Nephron (organoid): ENCODE results near the gene NUCB1.

Experiments used
- H3K27ac Mint-ChIP-seq, 3 experiments: 2 replicates each; pipeline ENCODE4 v1.8.0; 2020; ENCODE audit warnings: mixed read lengths in 3 of 3, mild to moderate bottlenecking in 2 of 3, moderate library complexity in 1 of 3
- H3K27me3 Mint-ChIP-seq: 2 replicates; pipeline ENCODE4 v1.8.0; 2021; ENCODE audit warnings: low read depth, mild to moderate bottlenecking, moderate library complexity, mixed read lengths
- H3K36me3 Mint-ChIP-seq: 2 replicates; pipeline ENCODE4 v1.8.0; 2020; ENCODE audit warnings: low read depth, mixed read lengths
- H3K4me1 Mint-ChIP-seq: 2 replicates; pipeline ENCODE4 v1.8.0; 2020; ENCODE audit warnings: mixed read lengths
- H3K4me3 Mint-ChIP-seq, 3 experiments: 2 replicates each; pipeline ENCODE4 v1.8.0; 2020; ENCODE audit warnings: mild to moderate bottlenecking in 3 of 3, mixed read lengths in 3 of 3, moderate library complexity in 2 of 3
- H3K9me3 Mint-ChIP-seq: 2 replicates; pipeline ENCODE4 v1.8.0; 2020; ENCODE audit warnings: mixed read lengths
- TF ChIP-seq, protein P1 (sequence below), 3 experiments: fragments of 200-600 bp; sonication (generic); IDR thresholded peaks; one replicate each; pipeline ENCODE4 v1.5.0; 2021; ENCODE audit warnings: antibody characterized with exemption in 3 of 3; ENCODE audit not compliant: unreplicated experiment in 3 of 3

The NUCB1 gene

DNA sequence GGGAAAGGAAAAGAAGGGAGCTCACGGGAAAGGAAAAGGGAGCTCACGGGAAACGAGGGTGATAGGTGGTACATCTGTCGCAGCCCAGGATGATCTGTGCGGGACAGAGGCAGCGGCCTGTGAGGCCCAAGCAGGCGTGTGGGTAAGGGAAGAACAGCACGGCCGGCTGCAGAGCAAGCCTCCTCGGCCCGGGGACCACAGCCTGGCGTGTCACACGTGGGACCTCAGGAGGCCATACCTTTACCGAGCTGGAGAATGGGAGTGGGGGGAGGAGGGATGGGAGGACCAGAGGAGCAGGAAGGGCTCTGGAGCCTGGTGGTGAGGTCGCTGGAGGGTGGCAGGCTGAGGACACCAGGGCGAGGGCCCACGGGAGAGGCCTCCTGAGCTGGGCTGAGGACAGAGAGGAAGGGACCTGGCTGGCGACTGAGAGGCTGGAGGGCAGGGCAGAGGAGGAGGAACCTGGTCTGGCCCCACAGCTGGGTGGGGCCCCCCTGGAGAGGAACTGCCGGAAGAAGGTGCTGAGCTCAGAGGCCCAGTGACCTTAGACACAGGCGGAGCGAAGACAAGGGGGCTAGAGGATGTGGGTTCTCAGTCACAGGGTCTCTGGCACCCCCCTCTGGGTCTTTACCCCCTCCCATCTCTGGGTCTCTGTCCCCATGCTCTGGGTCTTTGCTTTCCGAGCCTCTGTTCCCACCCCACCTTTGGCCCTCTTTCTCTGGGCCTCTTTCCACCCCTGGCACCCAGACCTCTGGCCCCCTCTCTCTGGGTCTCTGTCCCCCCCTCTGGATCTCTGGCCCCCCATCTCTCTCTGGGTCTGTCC is 62.1 kb downstream of the NUCB1 start:
- H3K27ac Mint-ChIP-seq = peak overlapping the region; percentile 96 to 100 (median 99)
- H3K9me3 Mint-ChIP-seq = no peaks in the 10 kb centered on the region
- peaks cover 27% of the 10 kb centered on the region for H3K4me1 Mint-ChIP-seq
- H3K36me3 Mint-ChIP-seq = peaks cover 25% of the 10 kb centered on the region
- peak overlapping the region; percentile 53 to 100 (median 56) for H3K4me3 Mint-ChIP-seq
- TF ChIP-seq, protein P1, sequence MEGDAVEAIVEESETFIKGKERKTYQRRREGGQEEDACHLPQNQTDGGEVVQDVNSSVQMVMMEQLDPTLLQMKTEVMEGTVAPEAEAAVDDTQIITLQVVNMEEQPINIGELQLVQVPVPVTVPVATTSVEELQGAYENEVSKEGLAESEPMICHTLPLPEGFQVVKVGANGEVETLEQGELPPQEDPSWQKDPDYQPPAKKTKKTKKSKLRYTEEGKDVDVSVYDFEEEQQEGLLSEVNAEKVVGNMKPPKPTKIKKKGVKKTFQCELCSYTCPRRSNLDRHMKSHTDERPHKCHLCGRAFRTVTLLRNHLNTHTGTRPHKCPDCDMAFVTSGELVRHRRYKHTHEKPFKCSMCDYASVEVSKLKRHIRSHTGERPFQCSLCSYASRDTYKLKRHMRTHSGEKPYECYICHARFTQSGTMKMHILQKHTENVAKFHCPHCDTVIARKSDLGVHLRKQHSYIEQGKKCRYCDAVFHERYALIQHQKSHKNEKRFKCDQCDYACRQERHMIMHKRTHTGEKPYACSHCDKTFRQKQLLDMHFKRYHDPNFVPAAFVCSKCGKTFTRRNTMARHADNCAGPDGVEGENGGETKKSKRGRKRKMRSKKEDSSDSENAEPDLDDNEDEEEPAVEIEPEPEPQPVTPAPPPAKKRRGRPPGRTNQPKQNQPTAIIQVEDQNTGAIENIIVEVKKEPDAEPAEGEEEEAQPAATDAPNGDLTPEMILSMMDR (IDR thresholded peaks at IDR 0.05; ENCODE audit: unreplicated experiment in 3 of 3) = no peak
- H3K27me3 Mint-ChIP-seq = peaks cover 3% of the 10 kb centered on the region

DNA sequence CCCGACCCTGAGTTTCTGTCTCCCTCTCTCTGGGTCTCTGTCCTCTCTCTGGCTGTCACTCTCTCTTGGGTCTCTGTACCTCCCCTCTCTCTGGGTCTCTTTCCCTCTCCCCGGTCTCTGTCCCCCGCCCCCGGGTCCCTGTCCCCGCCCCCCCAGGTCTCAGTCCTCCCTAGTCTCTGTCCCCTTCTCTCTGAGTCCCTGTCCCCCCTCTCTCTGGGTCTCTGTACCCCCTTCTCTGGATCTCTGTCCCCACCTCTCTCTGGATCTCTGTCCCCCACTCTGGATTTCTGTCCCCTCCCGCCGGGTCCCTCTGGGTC is 62.7 kb downstream of the NUCB1 start:
- Mint-ChIP-seq H3K9me3 (no peaks in the 10 kb centered on the region), H3K27ac (peak overlapping the region; percentile 96 to 100 (median 99)), H3K27me3 (no peaks in the 10 kb centered on the region), H3K36me3 (peaks cover 24% of the 10 kb centered on the region), H3K4me1 (peaks cover 27% of the 10 kb centered on the region), H3K4me3 (peak overlapping the region in 2 of 3 experiments; percentile 36 to 100)
- TF ChIP-seq, protein P1 (IDR thresholded peaks at IDR 0.05; ENCODE audit: unreplicated experiment in 3 of 3) = no peak

DNA sequence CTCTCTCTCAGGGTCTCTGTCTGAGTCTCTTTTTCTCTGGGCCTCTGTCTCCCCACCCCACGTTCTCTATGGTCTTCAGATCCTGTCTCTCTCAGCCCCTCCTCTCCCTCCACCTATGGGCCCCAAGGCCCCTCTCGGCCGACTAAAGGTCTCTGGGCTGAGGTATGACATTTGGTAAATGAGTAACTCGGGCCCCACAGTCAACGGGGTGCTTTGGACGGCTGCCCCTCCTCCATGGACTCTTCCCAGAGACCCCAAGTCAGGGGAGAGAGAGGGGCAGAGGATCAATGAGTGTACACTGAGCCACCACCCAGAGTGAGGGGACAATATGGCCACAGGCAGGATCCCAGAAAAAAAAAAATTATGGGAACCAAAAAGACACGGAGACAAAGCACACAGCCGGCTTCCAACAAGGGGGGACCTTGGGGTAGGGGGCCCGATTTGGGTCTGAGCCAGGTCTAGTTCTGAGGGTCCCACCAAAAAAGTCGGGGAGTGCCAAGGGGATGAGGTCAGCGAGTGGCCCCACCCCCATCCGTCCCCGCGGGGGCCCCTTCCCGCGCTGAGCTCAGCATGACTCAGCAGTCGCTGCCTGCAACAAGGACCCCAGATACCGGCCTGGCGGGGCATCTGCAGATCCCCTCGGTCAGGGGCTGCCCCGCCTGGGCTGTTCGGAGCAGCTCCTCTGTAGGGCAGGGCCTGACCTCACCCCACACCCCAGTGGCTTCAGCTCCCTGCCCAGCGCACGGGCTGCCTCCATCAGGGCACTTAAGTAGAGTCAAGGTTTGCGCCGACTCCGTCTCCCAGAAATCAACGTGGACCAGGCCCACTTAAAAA is 63.5 kb downstream of the NUCB1 start:
- Mint-ChIP-seq H3K4me1 (peaks cover 27% of the 10 kb centered on the region), H3K9me3 (no peaks in the 10 kb centered on the region), H3K27me3 (no peaks in the 10 kb centered on the region), H3K36me3 (peaks cover 29% of the 10 kb centered on the region), H3K4me3 (peak overlapping the region; percentile 99 to 100 (median 99)), H3K27ac (peak overlapping the region; percentile 96 to 100 (median 99))
- TF ChIP-seq, protein P1 (IDR thresholded peaks at IDR 0.05; ENCODE audit: unreplicated experiment in 3 of 3) = no peak

DNA sequence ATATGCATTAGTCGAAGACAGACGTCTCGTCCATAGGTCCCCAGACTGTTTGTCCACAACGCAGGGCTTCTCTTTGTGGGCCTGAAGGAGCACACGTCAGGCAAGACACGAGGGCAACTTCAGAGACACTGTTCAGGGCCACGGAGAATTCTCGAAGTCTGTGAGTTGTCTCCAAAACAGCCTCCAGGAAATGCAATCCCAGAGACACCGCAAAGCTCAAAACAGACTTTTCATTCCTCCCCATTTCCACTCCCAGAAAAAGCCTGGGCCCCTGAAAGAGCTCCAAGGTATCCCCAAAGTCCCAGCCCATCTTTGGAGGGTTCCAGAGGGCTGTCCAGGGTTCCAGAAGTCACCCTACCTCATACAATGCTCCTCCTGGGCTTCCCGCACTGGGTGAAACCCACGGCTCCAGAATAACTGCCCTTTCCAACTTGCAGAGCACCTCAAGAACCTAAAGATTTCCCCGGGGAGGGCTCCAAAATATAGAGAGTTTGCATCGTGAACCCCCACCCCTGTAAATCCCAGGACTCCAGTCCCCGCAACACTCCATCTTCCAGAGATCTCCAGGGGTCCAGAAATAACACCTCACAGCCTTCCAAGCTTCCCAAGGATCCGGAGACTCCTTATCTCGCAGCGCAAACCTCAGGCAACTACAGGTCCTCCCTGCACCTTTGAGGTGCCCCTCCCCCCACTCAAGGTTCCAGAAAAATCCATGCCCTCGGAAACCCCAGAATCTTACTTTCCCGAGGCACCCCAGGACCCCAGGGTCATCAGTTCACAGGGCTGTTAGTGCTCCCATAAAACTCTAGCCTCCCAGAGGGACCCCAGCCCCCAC is 64.3 kb downstream of the NUCB1 start:
- TF ChIP-seq, protein P1 (IDR thresholded peaks at IDR 0.05; ENCODE audit: unreplicated experiment in 3 of 3) = no peak
- H3K27ac Mint-ChIP-seq = peak overlapping the region; percentile 96 to 100 (median 99)
- H3K4me3 Mint-ChIP-seq = peak overlapping the region; percentile 99 to 100 (median 99)
- no peaks in the 10 kb centered on the region for H3K9me3 Mint-ChIP-seq
- no peaks in the 10 kb centered on the region for H3K27me3 Mint-ChIP-seq
- H3K36me3 Mint-ChIP-seq = peaks cover 30% of the 10 kb centered on the region
- H3K4me1 Mint-ChIP-seq = peaks cover 27% of the 10 kb centered on the region

DNA sequence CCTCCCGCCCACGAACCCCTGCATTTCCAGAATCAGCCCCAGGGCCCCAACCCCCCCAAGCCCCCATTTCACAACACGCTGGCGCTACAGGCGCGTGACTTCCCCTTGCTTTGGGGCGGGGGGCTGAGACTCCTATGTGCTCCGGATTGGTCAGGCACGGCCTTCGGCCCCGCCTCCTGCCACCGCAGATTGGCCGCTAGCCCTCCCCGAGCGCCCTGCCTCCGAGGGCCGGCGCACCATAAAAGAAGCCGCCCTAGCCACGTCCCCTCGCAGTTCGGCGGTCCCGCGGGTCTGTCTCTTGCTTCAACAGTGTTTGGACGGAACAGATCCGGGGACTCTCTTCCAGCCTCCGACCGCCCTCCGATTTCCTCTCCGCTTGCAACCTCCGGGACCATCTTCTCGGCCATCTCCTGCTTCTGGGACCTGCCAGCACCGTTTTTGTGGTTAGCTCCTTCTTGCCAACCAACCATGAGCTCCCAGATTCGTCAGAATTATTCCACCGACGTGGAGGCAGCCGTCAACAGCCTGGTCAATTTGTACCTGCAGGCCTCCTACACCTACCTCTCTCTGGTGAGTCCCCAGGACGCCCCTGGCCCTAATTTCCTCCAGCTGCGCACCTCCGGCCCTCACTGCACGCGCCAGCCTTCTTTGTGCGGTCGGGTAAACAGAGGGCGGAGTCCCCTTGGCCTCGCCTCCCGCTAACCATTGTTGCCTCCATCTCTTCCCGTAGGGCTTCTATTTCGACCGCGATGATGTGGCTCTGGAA is 65.1 kb downstream of the NUCB1 start, which contains the start of gene FTL:
Gene FTL, plus strand, starts transcription at position 270 of the 766 bp plus-strand sequence. Its CDS starts 199 bp downstream, at position 469.
- TF ChIP-seq, protein P1 (IDR thresholded peaks at IDR 0.05; ENCODE audit: unreplicated experiment in 3 of 3) = no peak

More for the DNA sequence above, 65.1 kb downstream of the NUCB1 start, which contains the start of gene FTL:
- H3K9me3 Mint-ChIP-seq = no peaks in the 10 kb centered on the region
- H3K36me3 Mint-ChIP-seq = peaks cover 36% of the 10 kb centered on the region
- H3K27me3 Mint-ChIP-seq = no peaks in the 10 kb centered on the region
- H3K4me3 Mint-ChIP-seq = peak within 1 kb of the TSS; percentile 99 to 100 (median 99)
- peaks cover 27% of the 10 kb centered on the region for H3K4me1 Mint-ChIP-seq
- H3K27ac Mint-ChIP-seq = peak within 1 kb of the TSS; percentile 96 to 100 (median 99)
